VCaP (cell line): ENCODE measurements around the gene CIAO2B.
"Not testable (repeated sequence)": the region's sequence is repeated elsewhere in the genome, so short reads cannot be mapped to it uniquely, and the experiment has no call there.

Source experiments
- H3K27ac ChIP-seq: fragments of 450-650 bp; 2 replicates; pipeline ENCODE4 v1.5.1; 2017
- TF ChIP-seq, protein P1 (sequence below): fragments of 450-650 bp; conservative IDR thresholded peaks from 2 replicates; pipeline ENCODE4 v1.5.1; 2017; ENCODE audit warnings: mild to moderate bottlenecking, moderate library complexity

Gene CIAO2B

DNA sequence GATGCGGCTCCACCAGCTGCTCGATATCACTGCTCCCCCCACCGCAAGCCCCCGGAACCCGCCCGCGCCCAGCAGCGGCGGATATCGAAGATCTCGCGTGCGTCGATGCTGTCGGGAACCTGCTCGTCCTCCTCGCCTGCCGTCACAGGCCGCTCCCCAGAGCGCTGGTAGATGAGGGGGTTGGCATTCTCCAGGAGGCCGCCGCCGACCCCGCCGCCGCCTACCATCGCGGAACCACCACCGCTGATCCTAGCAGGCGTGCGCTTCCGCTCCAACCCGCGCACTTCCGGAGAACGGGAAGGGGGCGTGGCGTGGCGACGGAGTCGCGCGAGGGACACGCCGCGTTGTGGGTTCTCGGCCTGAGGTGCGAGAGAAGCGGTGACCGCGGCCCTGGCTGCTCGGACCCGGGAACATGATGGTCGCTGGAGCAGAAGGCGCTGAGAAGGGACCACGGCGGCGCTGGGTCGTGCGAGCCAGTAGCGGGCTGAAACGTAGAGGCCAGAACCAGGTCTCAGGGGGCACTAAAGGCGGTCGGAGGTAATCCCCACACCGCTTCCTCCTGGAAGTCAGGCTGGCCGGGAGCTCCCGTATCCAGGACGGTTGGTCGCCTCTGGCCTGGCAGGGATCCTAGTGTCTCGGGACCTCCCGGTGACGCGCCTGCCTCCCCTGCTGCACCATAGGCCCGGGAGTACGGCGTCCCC lies at the start of gene CIAO2B:
Gene CIAO2B, minus strand, starts transcription at position 265 of the 701 bp plus-strand sequence. Its CDS starts 38 bp downstream, at position 227.
- H3K27ac ChIP-seq = peak within 1 kb of the TSS; percentile 78
- TF ChIP-seq, protein P1, sequence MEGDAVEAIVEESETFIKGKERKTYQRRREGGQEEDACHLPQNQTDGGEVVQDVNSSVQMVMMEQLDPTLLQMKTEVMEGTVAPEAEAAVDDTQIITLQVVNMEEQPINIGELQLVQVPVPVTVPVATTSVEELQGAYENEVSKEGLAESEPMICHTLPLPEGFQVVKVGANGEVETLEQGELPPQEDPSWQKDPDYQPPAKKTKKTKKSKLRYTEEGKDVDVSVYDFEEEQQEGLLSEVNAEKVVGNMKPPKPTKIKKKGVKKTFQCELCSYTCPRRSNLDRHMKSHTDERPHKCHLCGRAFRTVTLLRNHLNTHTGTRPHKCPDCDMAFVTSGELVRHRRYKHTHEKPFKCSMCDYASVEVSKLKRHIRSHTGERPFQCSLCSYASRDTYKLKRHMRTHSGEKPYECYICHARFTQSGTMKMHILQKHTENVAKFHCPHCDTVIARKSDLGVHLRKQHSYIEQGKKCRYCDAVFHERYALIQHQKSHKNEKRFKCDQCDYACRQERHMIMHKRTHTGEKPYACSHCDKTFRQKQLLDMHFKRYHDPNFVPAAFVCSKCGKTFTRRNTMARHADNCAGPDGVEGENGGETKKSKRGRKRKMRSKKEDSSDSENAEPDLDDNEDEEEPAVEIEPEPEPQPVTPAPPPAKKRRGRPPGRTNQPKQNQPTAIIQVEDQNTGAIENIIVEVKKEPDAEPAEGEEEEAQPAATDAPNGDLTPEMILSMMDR = no peak

- TF ChIP-seq, protein P1 = no peak
- H3K27ac ChIP-seq = no peak overlapping the region
Measured at GRCh38 chr16:66983033-66983432, 48.8 kb upstream of the CIAO2B start.

DNA sequence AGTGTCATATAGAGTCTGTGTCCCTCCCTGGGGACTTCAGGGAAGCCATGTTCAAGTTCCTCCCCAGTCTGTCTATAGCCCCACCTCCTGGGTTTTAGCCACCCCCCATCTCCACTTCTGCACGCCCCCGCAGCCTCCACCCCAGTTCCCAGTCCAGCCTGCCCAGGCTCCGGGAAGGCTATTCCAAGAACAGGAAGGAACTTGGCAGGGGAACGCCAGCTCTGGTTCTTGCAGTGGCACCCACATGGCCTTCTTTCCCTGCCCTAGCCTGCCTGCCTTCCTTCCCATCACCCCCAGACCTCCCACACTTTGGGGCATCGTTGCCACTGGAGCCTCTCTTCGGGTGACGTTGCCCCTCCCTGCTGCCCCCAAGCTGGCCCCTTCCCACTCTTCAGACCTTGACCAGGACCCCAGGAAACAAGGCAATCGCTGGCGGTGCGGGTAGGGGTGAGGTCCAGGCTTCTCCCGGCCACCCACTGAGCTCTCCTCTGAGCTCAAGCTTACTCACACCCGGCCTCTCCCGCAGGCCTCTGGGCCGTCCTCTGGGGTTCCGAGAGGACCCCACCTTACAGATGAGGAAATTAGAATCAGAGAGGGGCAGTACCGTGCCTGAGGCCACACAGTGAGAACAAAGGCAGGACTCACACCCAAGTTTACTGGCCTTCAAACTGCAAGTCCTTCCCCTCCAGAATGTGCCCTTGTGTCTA lies 45.0 kb upstream of the CIAO2B start:
- TF ChIP-seq, protein P1 = no peak
- H3K27ac ChIP-seq = no peak overlapping the region

GRCh38 chr16:66977341-66978113 lies 43.3 kb upstream of the CIAO2B start:
- TF ChIP-seq, protein P1 = peak; percentile 83
- H3K27ac ChIP-seq = no peak overlapping the region

DNA sequence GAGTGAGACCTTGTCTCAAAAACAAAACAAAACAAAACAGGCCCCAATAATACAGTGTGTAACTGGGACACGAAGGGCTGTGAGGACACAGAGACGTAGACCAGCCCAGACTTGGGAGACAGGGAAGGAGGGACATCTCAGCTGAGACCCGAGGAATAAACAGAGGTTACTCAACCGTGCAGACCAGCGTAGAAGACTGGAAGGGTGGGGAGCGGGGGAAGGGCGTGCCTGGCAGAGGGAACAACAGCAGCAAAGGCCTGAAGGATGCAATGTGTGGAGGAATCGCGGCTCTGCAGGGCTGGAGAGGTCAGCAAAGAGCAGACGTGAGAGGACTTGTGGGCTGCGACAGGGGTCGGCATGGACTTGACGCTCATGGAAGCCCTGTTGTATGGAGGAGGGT lies 42.5 kb upstream of the CIAO2B start:
- no peak overlapping the region for H3K27ac ChIP-seq
- TF ChIP-seq, protein P1 = no peak

GRCh38 chr16:66975302-66975893 lies 41.2 kb upstream of the CIAO2B start:
- TF ChIP-seq, protein P1 = no peak
- no peak overlapping the region for H3K27ac ChIP-seq

DNA sequence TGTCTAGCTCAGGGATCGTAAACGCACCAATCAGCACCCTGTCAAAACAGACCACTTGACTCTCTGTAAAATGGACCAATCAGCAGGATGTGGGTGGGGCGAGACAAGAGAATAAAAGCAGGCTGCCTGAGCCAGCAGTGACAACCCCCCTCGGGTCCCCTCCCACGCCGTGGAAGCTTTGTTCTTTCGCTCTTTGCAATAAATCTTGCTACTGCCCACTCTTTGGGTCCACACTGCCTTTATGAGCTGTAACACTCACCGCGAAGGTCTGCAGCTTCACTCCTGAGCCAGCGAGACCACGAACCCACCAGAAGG lies 40.7 kb upstream of the CIAO2B start:
- not testable (repeated sequence) for H3K27ac ChIP-seq

- not testable (repeated sequence) for H3K27ac ChIP-seq
Measured at GRCh38 chr16:66974156-66974931, 40.1 kb upstream of the CIAO2B start.
